IPS-20b (cell line): ENCODE data around the gene GAS7.
"Not testable (repeated sequence)": the region's sequence is repeated elsewhere in the genome, so short reads cannot be mapped to it uniquely, and the experiment has no call there.

ENCODE experiments used
- H3K27ac ChIP-seq: one replicate; pipeline ENCODE4 v1.5.1; 2013; ENCODE audit warnings: low read length
- H3K27me3 ChIP-seq: 2 replicates; pipeline ENCODE4 v1.6.1; 2013; ENCODE audit warnings: mild to moderate bottlenecking, low read length, inconsistent platforms; ENCODE audit not compliant: insufficient read depth
- H3K36me3 ChIP-seq: 2 replicates; pipeline ENCODE4 v1.6.1; 2013; ENCODE audit warnings: low read depth, mild to moderate bottlenecking, inconsistent platforms, low read length, moderate library complexity; ENCODE audit not compliant: insufficient read depth
- H3K4me1 ChIP-seq: 2 replicates; pipeline ENCODE4 v1.6.1; 2013; ENCODE audit warnings: mild to moderate bottlenecking, control low read depth, inconsistent platforms, low read length, moderate library complexity; ENCODE audit not compliant: insufficient read depth
- H3K4me3 ChIP-seq: 2 replicates; pipeline ENCODE4 v1.5.1; 2013; ENCODE audit warnings: mild to moderate bottlenecking, low read length, inconsistent platforms
- H3K9ac ChIP-seq: 2 replicates; pipeline ENCODE4 v1.6.1; 2013; ENCODE audit warnings: low read depth, mild to moderate bottlenecking, inconsistent platforms, low read length, moderate library complexity
- H3K9me3 ChIP-seq: 2 replicates; pipeline ENCODE4 v1.6.1; 2013; ENCODE audit warnings: mild to moderate bottlenecking, low read depth, low read length, inconsistent platforms; ENCODE audit not compliant: insufficient read depth

The GAS7 gene

DNA sequence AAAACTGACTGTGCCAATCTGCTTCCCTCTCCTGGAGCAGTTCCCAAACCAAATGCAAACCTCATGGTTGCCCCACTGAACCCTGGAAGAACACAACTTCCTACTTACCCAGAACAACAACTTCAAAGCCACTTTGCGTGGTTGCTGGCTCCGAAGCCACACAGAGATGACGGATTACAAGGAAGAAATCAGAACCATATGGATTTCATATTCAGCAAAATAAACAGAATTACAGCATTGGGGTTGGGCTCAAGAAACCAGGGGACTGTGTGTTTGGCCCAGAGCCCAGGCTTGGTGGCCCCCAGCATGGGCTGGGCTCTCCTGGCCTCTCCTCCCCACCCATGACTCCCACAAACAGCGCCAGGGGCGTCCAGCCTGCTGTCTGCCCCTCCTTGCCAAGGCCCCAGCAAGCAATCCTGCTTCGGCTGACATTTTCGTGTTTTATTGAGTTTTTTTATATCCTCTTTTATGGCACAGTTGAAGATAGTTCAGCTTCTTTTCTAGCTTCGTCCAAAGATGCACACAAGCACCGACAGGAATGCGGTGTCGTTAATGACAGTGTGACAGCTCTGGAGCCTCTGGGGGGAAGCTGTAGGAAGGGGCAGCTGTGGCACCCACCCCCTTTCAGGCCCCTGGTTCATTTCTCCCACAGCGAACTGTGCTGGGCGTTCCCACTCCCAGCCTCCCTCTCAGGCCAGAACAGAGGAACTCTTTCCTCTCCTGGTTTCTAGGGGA, 137.1 kb downstream of the GAS7 start:
- H3K9ac ChIP-seq, result no peak overlapping the region
- no peaks in the 10 kb centered on the region for H3K27me3 ChIP-seq
- peaks cover 7% of the 10 kb centered on the region; the same call in 1 of the 2 replicates for H3K4me1 ChIP-seq
- no peaks in the 10 kb centered on the region for H3K36me3 ChIP-seq
- no peak overlapping the region for H3K27ac ChIP-seq
- H3K4me3 ChIP-seq, result no peak overlapping the region
- H3K9me3 ChIP-seq, result no peaks in the 10 kb centered on the region

DNA sequence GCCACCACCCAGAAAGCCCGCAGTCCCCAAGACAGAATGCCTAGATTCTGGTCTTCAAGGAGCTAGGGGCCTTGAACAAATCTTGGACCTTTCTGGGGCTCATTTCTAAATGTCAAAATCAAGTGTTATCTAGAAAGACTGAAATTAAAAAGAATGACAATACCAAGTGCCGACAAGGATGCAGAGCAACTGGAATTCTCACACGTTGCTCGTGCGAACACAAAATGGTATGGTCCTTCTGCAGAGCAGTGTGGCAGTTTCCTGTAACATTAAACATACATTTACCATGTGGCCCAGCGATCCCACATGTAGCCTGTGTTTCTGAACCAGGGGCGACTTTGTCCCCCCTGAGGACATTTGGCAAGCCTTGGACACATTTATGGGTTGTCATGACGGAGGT, 137.9 kb downstream of the GAS7 start:
- H3K27me3 ChIP-seq, result no peaks in the 10 kb centered on the region
- no peak overlapping the region for H3K27ac ChIP-seq
- H3K9ac ChIP-seq, result no peak overlapping the region
- no peaks in the 10 kb centered on the region for H3K36me3 ChIP-seq
- no peak overlapping the region for H3K4me3 ChIP-seq
- no peaks in the 10 kb centered on the region for H3K9me3 ChIP-seq
- peaks cover 7% of the 10 kb centered on the region; the same call in 1 of the 2 replicates for H3K4me1 ChIP-seq

DNA sequence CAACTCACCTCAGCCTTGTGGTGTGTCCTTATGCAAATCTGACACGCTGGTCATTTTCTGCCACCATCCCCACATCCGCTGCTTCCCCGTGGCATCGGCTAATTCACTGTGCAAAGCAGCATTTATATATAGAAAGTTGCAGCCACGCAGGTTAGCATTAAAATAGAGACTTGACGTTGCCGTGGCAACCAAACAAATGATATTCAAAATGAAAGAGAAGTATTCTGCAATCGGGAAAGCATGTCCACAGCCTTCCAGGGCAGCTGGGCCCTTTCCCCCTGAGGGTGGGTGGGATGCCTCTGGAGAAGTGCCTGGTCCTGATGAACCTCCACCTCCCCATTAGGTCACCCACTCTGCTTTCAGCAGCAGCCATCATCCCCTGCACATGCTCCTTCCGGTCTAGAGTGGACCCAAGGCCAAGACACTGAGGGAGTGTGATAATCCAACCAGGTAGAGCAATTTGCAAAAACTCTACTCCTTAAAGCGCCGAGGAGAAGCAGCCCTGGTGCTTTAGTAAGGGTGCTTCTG, 138.7 kb downstream of the GAS7 start:
- no peak overlapping the region for H3K9ac ChIP-seq
- H3K27ac ChIP-seq, result no peak overlapping the region
- no peaks in the 10 kb centered on the region for H3K9me3 ChIP-seq
- H3K27me3 ChIP-seq, result no peaks in the 10 kb centered on the region
- no peak overlapping the region for H3K4me3 ChIP-seq
- no peaks in the 10 kb centered on the region for H3K36me3 ChIP-seq
- H3K4me1 ChIP-seq, result peaks cover 7% of the 10 kb centered on the region; the same call in 1 of the 2 replicates

- Histone ChIP-seq H3K9me3 (no peaks in the 10 kb centered on the region), H3K27me3 (no peaks in the 10 kb centered on the region), H3K9ac (no peak overlapping the region), H3K4me3 (no peak overlapping the region), H3K27ac (no peak overlapping the region), H3K36me3 (no peaks in the 10 kb centered on the region), H3K4me1 (peaks cover 7% of the 10 kb centered on the region; the same call in 1 of the 2 replicates)
These were observed 139.3 kb downstream of the GAS7 start for GRCh38 chr17:10058921-10059683.

GRCh38 chr17:10057466-10057865, 140.9 kb downstream of the GAS7 start:
- not testable (repeated sequence) for H3K27me3 ChIP-seq, H3K4me3 ChIP-seq, H3K4me1 ChIP-seq, H3K9me3 ChIP-seq, H3K9ac ChIP-seq, H3K27ac ChIP-seq, H3K36me3 ChIP-seq

DNA sequence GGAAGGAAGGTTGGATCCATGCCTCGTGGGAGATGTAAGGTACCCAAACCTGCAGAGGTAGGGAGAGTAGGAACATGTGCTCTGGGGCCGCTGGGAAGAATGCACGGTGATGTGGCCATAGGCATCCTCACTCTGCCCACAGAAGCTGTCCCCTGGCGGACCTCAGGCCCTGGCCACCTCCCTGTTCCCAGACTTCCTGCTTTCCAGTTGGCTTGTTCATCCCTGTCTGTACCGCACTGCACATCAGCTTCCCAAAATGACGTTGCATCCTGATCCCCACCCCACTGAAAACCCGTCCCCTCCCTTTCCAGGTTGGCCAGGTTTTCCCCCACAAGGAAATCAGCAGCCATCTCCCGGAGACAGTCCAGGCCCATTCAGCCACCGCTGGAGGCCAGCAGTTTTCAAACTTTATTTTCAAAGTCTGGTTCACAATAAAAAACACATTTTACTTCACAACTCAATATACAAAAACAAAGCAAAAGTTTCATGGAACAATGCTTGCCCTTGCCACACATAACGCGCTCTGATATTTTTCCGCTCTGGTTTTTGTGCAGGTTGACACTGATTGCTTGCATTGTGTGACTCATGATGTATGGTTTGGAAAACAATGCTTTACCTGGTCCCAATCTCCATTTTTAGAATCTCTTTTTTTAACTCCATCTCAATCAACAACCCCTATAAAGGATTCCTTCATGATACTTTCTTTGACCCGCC, 143.0 kb downstream of the GAS7 start:
- H3K4me1 ChIP-seq, result no peaks in the 10 kb centered on the region
- no peak overlapping the region for H3K4me3 ChIP-seq
- H3K36me3 ChIP-seq, result no peaks in the 10 kb centered on the region
- H3K27me3 ChIP-seq, result no peaks in the 10 kb centered on the region
- H3K27ac ChIP-seq, result no peak overlapping the region
- H3K9me3 ChIP-seq, result no peaks in the 10 kb centered on the region
- H3K9ac ChIP-seq, result no peak overlapping the region

- no peaks in the 10 kb centered on the region for H3K9me3 ChIP-seq
- no peak overlapping the region for H3K4me3 ChIP-seq
- H3K9ac ChIP-seq, result no peak overlapping the region
- no peak overlapping the region for H3K27ac ChIP-seq
- no peaks in the 10 kb centered on the region for H3K36me3 ChIP-seq
- no peaks in the 10 kb centered on the region for H3K27me3 ChIP-seq
- H3K4me1 ChIP-seq, result no peaks in the 10 kb centered on the region
These were observed 144.4 kb downstream of the GAS7 start for GRCh38 chr17:10053782-10054540.

GRCh38 chr17:10052106-10052813, 146.1 kb downstream of the GAS7 start:
- Histone ChIP-seq H3K36me3 (no peaks in the 10 kb centered on the region), H3K27ac (no peak overlapping the region), H3K9me3 (no peaks in the 10 kb centered on the region), H3K4me1 (0 out of 2 replicates have a peak, but pooled peaks cover 3% of the 10 kb centered on the region), H3K4me3 (no peak overlapping the region), H3K27me3 (no peaks in the 10 kb centered on the region), H3K9ac (no peak overlapping the region)

DNA sequence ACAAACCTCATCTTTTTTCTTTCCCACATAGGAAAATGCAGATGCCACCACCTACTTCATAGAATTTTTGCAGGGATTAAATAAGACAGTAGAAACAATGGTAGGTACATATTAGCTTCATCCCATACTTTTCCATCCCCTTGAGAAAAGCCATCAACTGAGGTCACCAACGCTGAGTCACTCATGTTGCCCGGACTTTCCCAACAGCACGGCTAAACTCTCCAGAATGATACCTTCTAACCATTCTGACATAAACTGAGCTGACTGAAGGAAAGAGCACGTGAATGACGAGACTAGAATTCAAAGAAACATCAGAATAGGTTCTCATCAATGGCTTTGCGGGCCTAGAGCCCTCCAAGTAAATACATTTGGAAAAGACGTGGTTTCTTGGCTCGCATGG, 147.3 kb downstream of the GAS7 start:
- no peaks in the 10 kb centered on the region for H3K36me3 ChIP-seq
- no peak overlapping the region for H3K27ac ChIP-seq
- no peaks in the 10 kb centered on the region for H3K27me3 ChIP-seq
- no peaks in the 10 kb centered on the region for H3K9me3 ChIP-seq
- no peak overlapping the region for H3K4me3 ChIP-seq
- H3K4me1 ChIP-seq, result 0 out of 2 replicates have a peak, but pooled peaks cover 5% of the 10 kb centered on the region
- no peak overlapping the region for H3K9ac ChIP-seq

DNA sequence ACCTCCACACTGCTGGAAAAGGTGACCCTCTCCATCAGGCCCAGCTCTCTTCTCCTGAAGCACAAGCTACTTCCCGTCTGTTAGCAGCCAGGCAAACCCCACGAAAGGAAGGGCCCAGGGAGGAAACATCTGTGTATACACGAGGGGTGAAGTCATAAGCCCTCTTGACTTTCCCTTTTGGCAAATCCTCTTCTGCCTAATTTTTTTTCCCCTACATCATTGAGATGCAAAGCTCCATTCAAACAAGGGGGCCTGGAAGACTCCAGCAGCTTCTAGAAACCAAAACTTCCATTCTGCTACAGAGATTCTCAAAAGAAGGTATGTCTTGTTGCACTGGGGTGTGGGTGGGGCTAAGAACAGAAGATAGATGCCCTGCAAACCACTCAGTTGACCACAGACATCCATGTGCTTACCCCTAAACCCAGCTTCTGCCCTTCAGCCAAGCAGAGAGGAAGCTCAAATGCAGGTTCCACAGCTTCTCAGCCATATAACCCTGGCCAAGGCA, 147.8 kb downstream of the GAS7 start:
- H3K36me3 ChIP-seq, result no peaks in the 10 kb centered on the region
- no peaks in the 10 kb centered on the region for H3K27me3 ChIP-seq
- no peak overlapping the region for H3K9ac ChIP-seq
- no peak overlapping the region for H3K4me3 ChIP-seq
- H3K27ac ChIP-seq, result no peak overlapping the region
- no peaks in the 10 kb centered on the region for H3K9me3 ChIP-seq
- 0 out of 2 replicates have a peak, but pooled peaks cover 5% of the 10 kb centered on the region for H3K4me1 ChIP-seq
